OCI-LY7 (cell line): ENCODE measurements around the gene GLIPR2. TPM values are rescaled to one million over a fixed set of nuclear protein-coding genes. Genes with fewer than 3 reads are reported as not detected.
"Not testable (repeated sequence)": the region's sequence is repeated elsewhere in the genome, so short reads cannot be mapped to it uniquely, and the experiment has no call there.

Experiments used
- BruUV-seq: library from RNA; stranded (reverse); fragments of 400-500 nt; replicated peaks from 2 replicates; lab custom pipeline; 2021; lab: Mats Ljungman, UMichigan
- CTCF ChIA-PET: fragments of 300-600 bp; sonication (Branson Sonifier 250); formaldehyde crosslinking; loops from one replicate; lab custom pipeline; 2022; ENCODE audit warnings: antibody characterized with exemption; ENCODE audit not compliant: unreplicated experiment; lab: Charles Lee
- POLR2A ChIA-PET: fragments of 300-600 bp; sonication (Branson Sonifier 250); formaldehyde crosslinking; loops from one replicate; lab custom pipeline; 2022; ENCODE audit warnings: antibody characterized with exemption; lab: Charles Lee
- DNase-seq: peaks from one replicate; pipeline ENCODE4 v3.0.0-alpha.2; 2015; ENCODE audit warnings: low spot score
- H2AFZ ChIP-seq: fragments of 200-600 bp; sonication (generic), shearing (Covaris generic); 2 replicates; pipeline ENCODE4 v1.6.1; 2014; ENCODE audit warnings: mild to moderate bottlenecking, antibody characterized with exemption, low read length, moderate library complexity
- H3K27ac ChIP-seq: fragments of 200-600 bp; sonication (generic); 2 replicates; pipeline ENCODE4 v1.5.1; 2014; ENCODE audit warnings: mixed run types, low read depth, mild to moderate bottlenecking, moderate library complexity, low read length, inconsistent platforms; ENCODE audit not compliant: poor library complexity, severe bottlenecking
- H3K36me3 ChIP-seq: fragments of 200-600 bp; sonication (generic); 2 replicates; pipeline ENCODE4 v1.6.1; 2014; ENCODE audit warnings: mild to moderate bottlenecking, antibody characterized with exemption, low read length, moderate library complexity, mixed read lengths; ENCODE audit not compliant: insufficient read depth
- H3K4me1 ChIP-seq: fragments of 200-600 bp; sonication (generic); 2 replicates; pipeline ENCODE4 v1.5.1; 2014; ENCODE audit warnings: mild to moderate bottlenecking, low read length; ENCODE audit not compliant: insufficient read depth, poor library complexity, severe bottlenecking
- H3K4me2 ChIP-seq: fragments of 200-600 bp; sonication (generic); 2 replicates; pipeline ENCODE4 v1.6.1; 2014; ENCODE audit warnings: mild to moderate bottlenecking, low read length
- H3K4me3 ChIP-seq: fragments of 200-600 bp; sonication (generic); 2 replicates; pipeline ENCODE4 v1.5.1; 2014; ENCODE audit warnings: mild to moderate bottlenecking, low read depth, low read length; ENCODE audit not compliant: poor library complexity, severe bottlenecking
- H3K79me2 ChIP-seq: fragments of 200-600 bp; sonication (generic); 2 replicates; pipeline ENCODE4 v1.6.1; 2016; ENCODE audit warnings: low read depth, mild to moderate bottlenecking, low read length, moderate library complexity, mixed read lengths; ENCODE audit not compliant: insufficient read depth
- H3K9me2 ChIP-seq: fragments of 200-600 bp; sonication (generic); 2 replicates; pipeline ENCODE4 v1.6.1; 2016; ENCODE audit warnings: mild to moderate bottlenecking, low read length, mixed read lengths; ENCODE audit not compliant: insufficient read depth
- H3K9me3 ChIP-seq: fragments of 200-600 bp; sonication (generic); 2 replicates; pipeline ENCODE4 v1.6.1; 2014; ENCODE audit warnings: mild to moderate bottlenecking, mixed run types, low read length, mixed read lengths
- H4K20me1 ChIP-seq: fragments of 200-600 bp; sonication (generic); 2 replicates; pipeline ENCODE4 v1.6.1; 2014; ENCODE audit warnings: mild to moderate bottlenecking, antibody characterized with exemption, low read length, moderate library complexity, mixed read lengths; ENCODE audit not compliant: insufficient read depth
- CTCF ChIP-seq: fragments of 200-600 bp; sonication (generic); conservative IDR thresholded peaks from 2 replicates; pipeline ENCODE4 v1.5.1; 2014; ENCODE audit warnings: mild to moderate bottlenecking, antibody characterized with exemption, low read length, moderate library complexity, mixed read lengths
- EZH2phosphoT487 ChIP-seq: fragments of 200-600 bp; sonication (generic); IDR thresholded peaks from 2 replicates; pipeline ENCODE4 v1.6.1; 2018; ENCODE audit warnings: low read depth, borderline replicate concordance, mild to moderate bottlenecking, mixed run types, antibody characterized with exemption, low read length, moderate library complexity, mixed read lengths
- intact Hi-C: fragments of 100-400 bp; cut with micrococcal nuclease; formaldehyde crosslinking; loops from one replicate; pipeline ENCODE4 v1.10.0; 2022; ENCODE audit not compliant: unreplicated experiment
- total RNA-seq, 2 experiments: library from RNA; depleted of rRNA in 1 of 2; stranded (reverse); fragments of >200 nt in 1 of 2; shearing (Covaris generic) in 1 of 2; gene quantifications; 2 replicates each; pipeline ENCODE4 v1.2.3, GENCODE V29; 2014 to 2022

Gene GLIPR2
- total RNA-seq, 2 experiments from 2014 or later: not detected

- no peaks in the 10 kb centered on the region for H3K36me3 ChIP-seq
- DNase-seq: no peak
- BruUV-seq: no TSS peak
- ChIA-PET CTCF (interaction anchor here (1.2 kb wide), 1 partner anchor 9 kb away, joined by 3 read pairs; no protein-coding TSS in a partner anchor), POLR2A (interaction anchor here (1.6 kb wide), 1 partner anchor 31 kb away, joined by 8 read pairs; the partner anchor contains the start of gene CLTA)
- H3K27ac ChIP-seq: no peak overlapping the region
- H3K4me3 ChIP-seq: no peak overlapping the region
- intact Hi-C loops: no loop called here
- H4K20me1 ChIP-seq: no peaks in the 10 kb centered on the region
- H3K9me2 ChIP-seq: no peaks in the 10 kb centered on the region
- H3K4me1 ChIP-seq: peaks cover 11% of the 10 kb centered on the region
- no peak overlapping the region for H2AFZ ChIP-seq
- no peaks in the 10 kb centered on the region for H3K79me2 ChIP-seq
- TF ChIP-seq CTCF: no peak
- TF ChIP-seq EZH2phosphoT487: no peak
- H3K9me3 ChIP-seq: 0 out of 2 replicates have a peak, but pooled peaks cover 4% of the 10 kb centered on the region
- no peak overlapping the region for H3K4me2 ChIP-seq
Measured at GRCh38 chr9:36158917-36159316, 22.4 kb downstream of the GLIPR2 start.

- not testable (repeated sequence) for BruUV-seq
Measured at GRCh38 chr9:36159509-36159908, 23.0 kb downstream of the GLIPR2 start.

GRCh38 chr9:36160126-36160525 is 23.6 kb downstream of the GLIPR2 start:
- CTCF ChIA-PET, BruUV-seq, H3K27ac ChIP-seq, H4K20me1 ChIP-seq, DNase-seq, H2AFZ ChIP-seq, H3K4me1 ChIP-seq, H3K36me3 ChIP-seq, H3K4me2 ChIP-seq, H3K79me2 ChIP-seq, H3K9me2 ChIP-seq, H3K9me3 ChIP-seq, H3K4me3 ChIP-seq: not testable (repeated sequence)
- POLR2A ChIA-PET: interaction anchor here (0.6 kb wide), 1 partner anchor 310 kb away, joined by 3 read pairs; no protein-coding TSS in a partner anchor
- intact Hi-C loops: loop anchor here (10.0 kb wide), 1 partner anchor 125 kb away; the partner anchor contains the start of gene RECK

More at GRCh38 chr9:36159509-36159908, 23.0 kb downstream of the GLIPR2 start:
- H3K4me3 ChIP-seq, H3K27ac ChIP-seq, H3K9me3 ChIP-seq, H3K36me3 ChIP-seq, H4K20me1 ChIP-seq, H2AFZ ChIP-seq, intact Hi-C loops, H3K79me2 ChIP-seq, DNase-seq, H3K9me2 ChIP-seq, H3K4me2 ChIP-seq, H3K4me1 ChIP-seq: not testable (repeated sequence)
- ChIA-PET POLR2A (interaction anchor here (1.6 kb wide), 1 partner anchor 31 kb away, joined by 8 read pairs; the partner anchor contains the start of gene CLTA), CTCF (interaction anchor here (1.2 kb wide), 1 partner anchor 9 kb away, joined by 3 read pairs; no protein-coding TSS in a partner anchor)
